ENCODE results near the gene HAPLN3. TPM values are rescaled to one million over a fixed set of nuclear protein-coding genes. Genes with fewer than 3 reads are reported as not detected.

HAPLN3 gene
- total RNA-seq, 1 donor from 2014 or later, result 15.9 TPM

DNA sequence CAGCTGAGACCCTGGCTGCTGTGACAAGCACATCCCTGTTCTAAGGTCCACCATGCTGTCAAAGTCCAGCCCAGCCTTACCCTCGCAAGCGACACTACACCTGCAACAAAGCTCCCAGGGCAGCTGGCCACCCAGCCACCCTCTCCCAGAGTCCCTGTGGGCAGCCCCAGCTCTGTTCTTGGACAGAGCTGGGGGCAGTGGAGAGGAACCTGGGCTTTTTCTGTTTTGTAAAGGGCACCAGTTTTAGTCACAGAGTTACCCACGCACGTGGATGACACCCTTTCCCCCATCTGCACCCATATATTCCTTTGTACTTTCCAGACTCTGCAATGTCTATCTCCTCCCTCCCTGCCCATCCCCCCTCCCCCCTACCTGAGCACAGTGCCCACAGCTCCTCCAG, 53.2 kb downstream of the HAPLN3 start:
- intact Hi-C loops (cut with DNase I), result no loop called here
- DNase-seq (ENCODE audit: low spot score) (no peak), ATAC-seq (no peak)

DNA sequence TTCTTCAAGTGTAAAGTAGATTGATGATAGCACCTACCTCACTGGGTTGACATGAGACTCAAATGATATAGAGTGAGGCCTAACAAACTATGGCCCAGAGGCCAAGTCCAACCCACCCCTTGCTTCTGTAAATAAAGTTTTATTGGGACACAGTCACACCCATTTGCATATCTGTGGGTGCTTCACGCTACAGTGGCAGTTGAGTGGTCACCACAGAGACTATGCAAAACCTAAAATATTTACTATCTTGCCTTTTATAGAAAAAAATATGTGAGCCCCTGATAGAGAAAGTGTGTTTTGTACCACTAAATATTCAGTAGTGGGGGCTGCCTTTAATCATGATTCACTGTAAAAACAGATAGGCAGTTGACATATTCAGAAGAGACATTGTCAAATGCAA, 54.1 kb downstream of the HAPLN3 start:
- ATAC-seq, result no peak

DNA sequence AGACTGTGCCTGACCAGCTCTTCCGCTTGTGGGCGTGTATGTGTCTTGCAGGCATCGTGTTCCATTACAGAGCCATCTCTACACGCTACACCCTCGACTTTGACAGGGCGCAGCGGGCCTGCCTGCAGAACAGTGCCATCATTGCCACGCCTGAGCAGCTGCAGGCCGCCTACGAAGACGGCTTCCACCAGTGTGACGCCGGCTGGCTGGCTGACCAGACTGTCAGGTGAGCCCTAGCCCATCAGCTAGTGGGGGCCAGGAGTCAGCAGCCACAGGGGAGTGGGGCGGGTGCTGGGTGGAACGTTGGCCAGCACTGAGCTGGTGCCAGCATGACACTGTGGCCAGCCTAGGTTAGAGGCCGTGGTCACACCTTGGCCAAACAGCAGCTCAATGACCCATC, 55.4 kb downstream of the HAPLN3 start:
- intact Hi-C loops (cut with DNase I), result loop anchor here (10.0 kb wide), 1 partner anchor 215 kb away; the partner anchor contains the start of gene AEN
- no peak for ATAC-seq
- DNase-seq (ENCODE audit: low spot score), result no peak

More for the DNA sequence above, 54.1 kb downstream of the HAPLN3 start:
- intact Hi-C loops (cut with DNase I), result no loop called here
- DNase-seq (ENCODE audit: low spot score), result no peak

DNA sequence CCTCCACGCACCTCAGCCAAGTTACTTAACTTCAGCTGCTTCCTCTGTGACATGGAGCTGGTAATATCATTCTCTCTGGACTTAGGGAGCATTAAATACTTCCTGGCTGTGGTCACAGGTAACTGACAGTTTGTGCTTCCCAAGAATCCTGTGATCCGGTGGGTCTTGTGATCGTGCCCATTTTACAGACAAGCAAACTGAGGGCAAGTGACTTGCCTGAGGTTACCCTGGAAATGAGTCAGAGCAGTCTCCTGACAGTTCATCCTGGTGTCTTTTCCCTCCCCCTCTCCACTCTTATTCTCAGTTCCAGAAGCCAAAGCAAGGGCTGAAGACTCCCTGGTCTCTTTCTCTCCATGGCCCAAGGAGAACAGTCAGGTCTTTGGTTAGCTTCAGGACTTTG, 56.2 kb downstream of the HAPLN3 start:
- ATAC-seq (no peak), DNase-seq (ENCODE audit: low spot score) (no peak)
- intact Hi-C loops (cut with DNase I), result loop anchor here (10.0 kb wide), 1 partner anchor 214 kb away; the partner anchor contains the start of gene AEN

DNA sequence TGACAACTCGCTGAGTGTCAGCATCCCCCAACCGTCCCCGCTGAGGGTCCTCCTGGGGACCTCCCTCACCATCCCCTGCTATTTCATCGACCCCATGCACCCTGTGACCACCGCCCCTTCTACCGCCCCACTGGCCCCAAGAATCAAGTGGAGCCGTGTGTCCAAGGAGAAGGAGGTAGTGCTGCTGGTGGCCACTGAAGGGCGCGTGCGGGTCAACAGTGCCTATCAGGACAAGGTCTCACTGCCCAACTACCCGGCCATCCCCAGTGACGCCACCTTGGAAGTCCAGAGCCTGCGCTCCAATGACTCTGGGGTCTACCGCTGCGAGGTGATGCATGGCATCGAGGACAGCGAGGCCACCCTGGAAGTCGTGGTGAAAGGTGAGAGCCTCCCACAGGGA, 56.7 kb downstream of the HAPLN3 start:
- intact Hi-C loops (cut with DNase I), result loop anchor here (10.0 kb wide), 1 partner anchor 214 kb away; the partner anchor contains the start of gene AEN
- DNase-seq (ENCODE audit: low spot score) (no peak), ATAC-seq (no peak)

DNA sequence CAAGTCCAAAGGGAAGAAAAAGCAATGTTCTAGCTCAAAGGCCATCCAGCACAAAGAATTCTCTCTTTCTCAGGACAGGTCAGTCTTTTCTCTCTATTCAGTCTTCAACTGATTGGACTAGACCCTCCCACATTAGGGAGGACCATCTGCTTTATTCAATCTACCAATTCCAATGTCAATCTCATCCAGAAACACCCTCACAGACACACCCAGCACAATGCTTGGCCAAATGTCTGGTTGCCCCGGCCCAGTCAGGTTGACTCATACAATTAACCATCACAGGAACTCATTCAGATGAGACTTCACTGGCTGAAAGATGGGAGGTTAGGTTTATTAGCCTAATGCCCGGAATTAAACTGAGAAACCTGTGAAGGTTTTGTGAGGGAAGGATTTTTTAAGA, 59.7 kb downstream of the HAPLN3 start:
- no peak for ATAC-seq

DNA sequence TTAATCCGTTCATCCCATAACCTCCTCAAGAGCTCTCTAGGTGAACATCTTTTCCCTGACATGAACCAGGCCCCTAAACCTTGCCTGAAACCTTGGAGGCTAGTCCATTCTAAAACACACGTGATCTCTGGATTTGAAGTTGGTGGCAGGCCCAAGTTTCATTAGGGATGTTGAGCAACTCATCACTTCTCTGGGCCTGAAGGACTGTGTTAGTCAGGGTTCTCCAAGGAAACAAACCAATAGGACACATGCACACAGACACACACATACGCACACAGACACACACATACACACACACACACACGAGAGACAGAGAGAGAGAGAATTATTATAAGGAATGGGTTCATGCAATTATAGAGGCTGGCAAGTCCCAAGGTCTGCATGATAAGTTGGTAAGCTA, 60.2 kb downstream of the HAPLN3 start:
- ATAC-seq, result no peak
- no peak for DNase-seq (ENCODE audit: low spot score)
- intact Hi-C loops (cut with DNase I), result loop anchor here (10.0 kb wide), 1 partner anchor 210 kb away; the partner anchor contains the start of gene AEN

More for the DNA sequence above, 59.7 kb downstream of the HAPLN3 start:
- intact Hi-C loops (cut with DNase I), result loop anchor here (10.0 kb wide), 1 partner anchor 211 kb away; the partner anchor contains the start of gene AEN
- no peak for DNase-seq (ENCODE audit: low spot score)

DNA sequence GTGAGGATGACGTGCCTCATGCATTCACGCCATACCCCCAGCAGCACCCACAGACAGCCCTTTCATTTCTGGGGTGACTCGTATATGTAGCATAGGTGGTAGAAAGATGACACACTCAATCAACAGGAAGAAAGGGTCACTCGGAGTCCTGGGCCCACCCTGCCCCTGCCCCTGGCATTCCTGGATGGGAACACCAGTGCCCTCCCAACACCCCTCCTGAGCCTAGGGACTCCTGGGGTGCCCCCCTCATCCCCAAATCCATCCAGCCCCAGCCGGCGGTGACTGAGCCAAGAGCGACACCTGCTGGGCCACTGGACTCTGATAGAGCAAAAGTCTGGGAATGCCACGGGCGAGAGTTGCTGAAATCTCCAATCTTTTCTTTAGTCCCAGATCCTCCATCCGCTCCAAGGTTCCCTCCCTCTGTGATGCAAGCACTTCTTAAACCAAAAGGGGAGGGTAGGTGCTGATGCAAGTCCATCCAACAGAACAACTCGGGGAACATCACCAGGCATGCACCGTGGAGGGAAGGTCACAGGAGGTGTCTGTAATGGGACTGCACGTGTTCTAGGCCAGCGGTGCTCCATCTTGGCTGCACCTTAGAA, 61.0 kb downstream of the HAPLN3 start:
- DNase-seq (ENCODE audit: low spot score) (peak; percentile 86), ATAC-seq (peak; percentile 94)
- intact Hi-C loops (cut with DNase I), result loop anchor here (10.0 kb wide), 1 partner anchor 210 kb away; the partner anchor contains the start of gene AEN

DNA sequence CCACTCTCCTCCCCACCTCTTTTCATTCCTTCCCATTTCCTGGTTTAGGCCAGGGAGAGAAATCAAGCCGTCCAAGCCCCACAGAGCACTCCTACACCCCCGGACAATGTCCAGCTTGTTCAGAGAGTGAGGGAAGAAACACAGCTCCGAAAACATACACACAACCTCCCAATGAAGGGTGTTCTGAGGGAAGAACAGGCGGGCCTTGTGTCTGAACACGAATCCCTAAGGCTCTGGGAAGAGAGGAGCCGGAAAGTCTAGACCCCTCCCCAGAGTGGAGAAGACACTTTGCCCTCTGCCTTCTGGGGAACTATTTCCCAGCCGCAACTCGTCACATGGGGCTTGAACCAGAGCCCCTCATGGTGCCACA, 61.6 kb downstream of the HAPLN3 start:
- DNase-seq (ENCODE audit: low spot score) (no peak), ATAC-seq (peak; percentile 69)
- intact Hi-C loops (cut with DNase I), result loop anchor here (10.0 kb wide), 1 partner anchor 209 kb away; the partner anchor contains the start of gene AEN

DNA sequence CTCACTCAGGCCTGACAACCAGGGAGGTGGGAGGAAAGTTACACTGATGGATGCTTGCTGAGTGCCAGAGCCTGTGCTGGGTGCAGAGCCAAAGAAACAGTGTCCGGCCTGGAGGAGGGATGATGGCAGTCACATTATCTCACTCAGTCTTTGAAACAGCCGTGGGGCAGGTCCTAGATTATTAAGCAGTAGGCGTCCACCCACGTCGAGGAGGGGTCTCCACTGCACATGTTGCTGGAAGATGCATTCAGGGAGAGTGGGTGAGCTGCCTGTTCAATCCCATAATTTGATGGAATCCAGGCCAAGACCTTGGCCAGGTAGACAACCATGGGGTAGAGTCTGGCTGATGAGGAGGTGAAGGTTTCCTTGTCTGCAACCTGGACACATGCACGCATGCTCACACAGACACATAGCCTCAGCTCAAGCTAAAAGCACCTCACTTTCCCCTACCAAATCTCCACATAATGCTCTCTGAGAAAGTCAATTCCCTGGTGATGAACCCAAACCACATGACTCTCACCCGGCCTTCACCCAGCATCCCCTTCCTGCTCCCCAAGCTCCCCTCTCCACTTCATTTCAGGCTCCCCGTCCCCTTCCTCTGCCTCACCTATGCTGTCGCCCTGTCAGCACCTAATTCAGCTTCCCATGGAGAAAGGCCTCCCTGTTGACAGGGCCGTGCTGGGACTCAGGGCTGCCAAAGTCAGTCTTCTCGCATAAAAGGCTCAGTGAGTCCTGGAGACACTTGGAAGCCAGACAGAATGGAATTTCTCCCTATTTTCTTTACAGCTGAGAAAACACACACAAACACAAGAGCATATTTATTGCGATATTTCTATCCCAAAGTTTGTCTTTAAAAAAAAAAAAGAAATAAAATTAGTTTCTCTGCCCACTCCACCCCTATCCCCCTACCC, 62.3 kb downstream of the HAPLN3 start:
- ATAC-seq (peak; percentile 33), DNase-seq (ENCODE audit: low spot score) (no peak)
- intact Hi-C loops (cut with DNase I), result loop anchor here (10.0 kb wide), 1 partner anchor 208 kb away; the partner anchor contains the start of gene AEN

DNA sequence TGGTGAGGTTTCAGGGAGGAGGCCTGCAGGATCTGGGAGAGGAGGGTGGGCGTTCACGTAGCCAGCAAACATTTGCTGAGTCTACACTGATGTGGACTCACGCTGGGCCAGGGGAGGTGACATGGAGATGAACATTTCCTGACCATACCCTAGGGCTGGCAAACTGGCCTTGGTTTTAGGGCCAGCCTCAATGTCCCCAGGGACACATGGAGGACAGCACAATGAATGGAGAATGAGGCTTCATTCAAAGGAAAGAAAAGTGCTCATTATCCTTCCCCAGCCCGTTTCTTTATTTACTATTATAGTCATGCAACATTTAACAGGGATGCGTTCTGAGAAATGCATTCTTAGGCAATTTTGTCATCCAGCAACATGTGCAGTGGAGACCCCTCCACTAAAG, 65.3 kb downstream of the HAPLN3 start:
- intact Hi-C loops (cut with DNase I), result loop anchor here (10.0 kb wide), 1 partner anchor 205 kb away; the partner anchor contains the start of gene AEN
- DNase-seq (ENCODE audit: low spot score) (no peak), ATAC-seq (no peak)

DNA sequence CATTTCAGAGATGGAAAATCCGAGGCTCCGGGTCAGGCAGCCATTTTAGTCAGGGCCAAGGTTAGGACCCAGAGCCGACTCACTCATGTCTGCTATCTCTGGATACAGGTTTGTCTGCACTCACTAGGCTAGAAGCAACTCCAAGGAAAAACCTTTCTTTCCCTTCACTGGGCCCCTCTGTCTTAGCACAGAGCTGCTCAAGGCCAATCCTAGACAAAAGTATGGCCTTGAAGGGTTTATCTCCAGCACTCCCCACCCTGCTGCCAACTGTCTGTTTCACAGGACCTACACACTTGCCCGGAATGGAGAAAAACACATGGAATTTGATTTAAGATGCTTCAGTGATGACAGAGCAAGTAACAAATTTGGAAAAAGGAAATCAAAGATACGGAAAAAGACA, 66.6 kb downstream of the HAPLN3 start:
- DNase-seq (ENCODE audit: low spot score) (no peak), ATAC-seq (no peak)
- intact Hi-C loops (cut with DNase I), result no loop called here

Other genes starting within 250 kb of the HAPLN3 start
- gene ACAN, start 92.1 kb downstream of the HAPLN3 start, total RNA-seq, result 2.7 TPM
- gene MFGE8, start 17.8 kb upstream of the HAPLN3 start, total RNA-seq, result 334 TPM
- gene ABHD2, start 192.9 kb upstream of the HAPLN3 start, total RNA-seq, result 70.5 TPM